Pancreas (tissue), 10 donors: Measurements from ENCODE around the gene SYNE3. TPM values are rescaled to one million over a fixed set of nuclear protein-coding genes. Genes with fewer than 3 reads are reported as not detected.

Experiments
- ATAC-seq, 4 donors: fragments of 200-7000 bp; cut with Tn5 transposase; one replicate each; pipeline versions ENCODE4 v1.8.0 to v1.9.1; 2020; ENCODE audit warnings: mild to moderate bottlenecking in 4 of 4, moderate library complexity in 4 of 4
- DNase-seq, 6 donors: peaks; one replicate each; pipeline ENCODE4 v3.0.0-alpha.2; 2020
- FAIRE-seq: peaks from 2 replicates; lab custom pipeline; 2012; peaks lifted over from hg19 to GRCh38; lab: Jason Lieb, UNC
- H3K27ac ChIP-seq, 4 donors: fragments of 200-600 bp; sonication (generic); 1 replicate in 3 of 4; 2 replicates in 1 of 4; pipeline versions ENCODE4 v1.5.0 to v1.8.0; 2020
- H3K27me3 ChIP-seq, 4 donors: fragments of 200-600 bp; one replicate each; pipeline ENCODE4 v1.8.0; 2021
- H3K36me3 ChIP-seq, 3 donors: fragments of 200-600 bp; sonication (generic) in 1 of 3; one replicate each; pipeline versions ENCODE4 v1.5.0 to v1.8.0; 2020 to 2021
- H3K4me1 ChIP-seq, 3 donors: fragments of 200-600 bp; one replicate each; pipeline ENCODE4 v1.8.0; 2021
- H3K4me3 ChIP-seq, 4 donors: fragments of 200-600 bp; sonication (generic) in 2 of 4; one replicate each; pipeline versions ENCODE4 v1.5.0 to v1.8.0; 2020 to 2021
- H3K9me3 ChIP-seq, 4 donors: fragments of 200-600 bp; one replicate each; pipeline ENCODE4 v1.8.0; 2021
- WGBS, 2 donors: extraction: QIAGEN DNeasy Blood & Tissue Kit; methylation state at CpG; one replicate each; pipeline ENCODE4 v1.1.7; 2013; 5-methylcytosine and 5-hydroxymethylcytosine counted together
- intact Hi-C, 3 donors: fragments of 100-400 bp; cut with DNase I; formaldehyde crosslinking; loops; one replicate each; pipeline versions ENCODE4 v1.11.1 to v1.14.2; 2022
- polyA plus RNA-seq, 2 donors: library from polyadenylated mRNA; stranded (reverse); fragments of 200-250 nt; gene quantifications; one replicate each; pipeline ENCODE4 v1.2.3, GENCODE V29; 2013
- total RNA-seq, 6 donors: library from RNA; stranded (reverse); fragmentation: NEBNext Ultra II Directional in 4 of 6; extraction: Animal tissue kit (Norgen Biotek cat#: 25700) in 4 of 6; gene quantifications; one replicate each; pipeline versions ENCODE4 v1.2.1 to v1.2.4, GENCODE V29; 2021 to 2023
- TF ChIP-seq, protein P1 (sequence below), 4 donors: fragments of 200-600 bp; sonication (generic) in 3 of 4; IDR thresholded peaks; one replicate each; pipeline versions ENCODE4 v1.5.0 to v1.8.0; 2021; ENCODE audit warnings: antibody characterized with exemption in 4 of 4
- donor health status: healthy with polysubstance abuse.
- donor health status: DM: no; HTN: no; CAD: no; lungs with moderate emphysema.
- donor health status: DM: no; HTN: no; CAD: no.
- donor health status: control.
- donor health status: control.
- donor health status: Bipolar disorder and iron deficiency.
- donor health status: DM: yes; HTN: yes; CAD: no.
- donor health status: DM: no; HTN: no; CAD: no.
- donor health status: DM: no; HTN: no; CAD: no.
- donor health status: DM: yes; HTN: yes; CAD: no.

SYNE3 gene
- total and polyA plus RNA-seq, 8 donors, result 0.54 to 4.5 (median 2.0) TPM

DNA sequence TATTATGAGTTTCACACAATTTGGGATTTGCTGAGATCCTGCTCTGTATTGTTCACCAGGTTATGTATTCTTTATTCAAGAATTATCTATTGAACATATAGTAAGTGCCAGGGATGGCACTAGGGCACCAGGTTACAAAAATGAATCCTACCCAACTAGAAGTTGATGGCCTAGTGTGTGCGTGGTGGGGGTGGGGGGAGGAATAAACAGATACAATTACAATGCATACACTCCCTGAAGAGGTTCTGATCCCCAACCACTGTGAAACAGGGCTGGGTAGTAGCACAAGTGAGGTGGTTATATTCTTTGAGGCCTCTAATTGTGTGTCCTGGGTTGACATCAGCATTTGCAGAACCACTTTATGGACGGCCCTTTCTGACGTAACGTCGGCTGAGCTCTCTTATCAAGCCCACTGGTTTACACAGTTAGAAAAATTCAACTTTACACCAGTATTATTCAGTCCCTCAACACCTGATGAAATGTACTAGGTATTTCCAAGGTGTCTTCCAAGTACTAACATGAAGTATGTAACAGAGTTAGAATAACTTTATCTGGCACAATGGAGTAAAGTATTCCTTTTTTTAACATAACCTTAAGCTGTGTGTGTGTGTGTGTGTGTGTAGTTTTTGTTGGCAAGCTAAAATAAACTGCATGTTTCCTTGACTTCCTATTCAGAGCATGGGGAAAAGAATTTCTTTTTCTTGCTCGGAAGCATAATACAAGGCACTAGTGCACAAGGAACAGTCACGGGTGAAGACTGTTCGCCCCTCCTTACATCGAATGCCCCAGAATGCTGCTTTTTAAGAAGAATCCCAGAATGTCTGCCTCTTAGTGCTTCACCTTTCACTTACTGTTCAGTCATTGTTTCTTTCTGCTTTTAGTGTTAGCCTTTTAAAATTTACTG is 10.3 kb upstream of the SYNE3 start:
- ATAC-seq (no peak), DNase-seq (no peak), FAIRE-seq (no peak)
- no peaks in the 10 kb centered on the region for H3K9me3 ChIP-seq
- H3K27me3 ChIP-seq, result no peaks in the 10 kb centered on the region
- TF ChIP-seq, protein P1, sequence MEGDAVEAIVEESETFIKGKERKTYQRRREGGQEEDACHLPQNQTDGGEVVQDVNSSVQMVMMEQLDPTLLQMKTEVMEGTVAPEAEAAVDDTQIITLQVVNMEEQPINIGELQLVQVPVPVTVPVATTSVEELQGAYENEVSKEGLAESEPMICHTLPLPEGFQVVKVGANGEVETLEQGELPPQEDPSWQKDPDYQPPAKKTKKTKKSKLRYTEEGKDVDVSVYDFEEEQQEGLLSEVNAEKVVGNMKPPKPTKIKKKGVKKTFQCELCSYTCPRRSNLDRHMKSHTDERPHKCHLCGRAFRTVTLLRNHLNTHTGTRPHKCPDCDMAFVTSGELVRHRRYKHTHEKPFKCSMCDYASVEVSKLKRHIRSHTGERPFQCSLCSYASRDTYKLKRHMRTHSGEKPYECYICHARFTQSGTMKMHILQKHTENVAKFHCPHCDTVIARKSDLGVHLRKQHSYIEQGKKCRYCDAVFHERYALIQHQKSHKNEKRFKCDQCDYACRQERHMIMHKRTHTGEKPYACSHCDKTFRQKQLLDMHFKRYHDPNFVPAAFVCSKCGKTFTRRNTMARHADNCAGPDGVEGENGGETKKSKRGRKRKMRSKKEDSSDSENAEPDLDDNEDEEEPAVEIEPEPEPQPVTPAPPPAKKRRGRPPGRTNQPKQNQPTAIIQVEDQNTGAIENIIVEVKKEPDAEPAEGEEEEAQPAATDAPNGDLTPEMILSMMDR (IDR thresholded peaks at IDR 0.05), result no peak
- WGBS, 2 donors, result 56 to 59% methylated on average over 9 of the region's 9 CpGs
- peaks cover 0 to 25% (median 16%) of the 10 kb centered on the region in 3 donors for H3K4me1 ChIP-seq
- H3K27ac ChIP-seq, result peak overlapping the region in 2 of 4 donors; percentile 2 to 3
- intact Hi-C loops, result loop anchor here in 1 of 3 donors (5.0 kb wide), 1 partner anchor 84 kb away; no protein-coding TSS in a partner anchor
- H3K36me3 ChIP-seq, result no peaks in the 10 kb centered on the region
- no peak overlapping the region for H3K4me3 ChIP-seq

DNA sequence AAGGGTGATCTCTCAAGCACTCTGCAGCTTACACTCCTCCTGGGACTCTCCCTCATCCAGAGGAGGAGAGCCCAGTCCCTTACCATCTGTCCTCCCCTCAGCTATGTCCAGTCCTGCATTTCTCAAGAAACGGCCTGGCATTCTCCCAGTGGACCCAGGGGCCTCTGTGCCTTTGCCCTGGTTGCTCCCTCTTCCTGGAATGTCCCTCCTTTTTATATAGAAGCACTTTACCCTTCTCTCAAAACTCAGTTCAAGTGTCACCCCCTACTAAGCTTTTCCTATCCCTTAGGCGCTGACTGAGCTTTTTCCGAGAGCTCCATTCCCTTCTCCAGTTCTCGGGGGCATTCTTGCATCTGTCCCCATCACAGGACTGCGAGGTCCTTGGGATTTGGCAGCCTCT is 9.5 kb upstream of the SYNE3 start:
- Histone ChIP-seq H3K27me3 (no peaks in the 10 kb centered on the region), H3K9me3 (no peaks in the 10 kb centered on the region), H3K4me1 (peaks cover 0 to 20% (median 13%) of the 10 kb centered on the region in 3 donors), H3K27ac (no peak overlapping the region), H3K36me3 (no peaks in the 10 kb centered on the region), H3K4me3 (no peak overlapping the region)
- intact Hi-C loops, result loop anchor here in 1 of 3 donors (5.0 kb wide), 1 partner anchor 84 kb away; no protein-coding TSS in a partner anchor
- WGBS, 2 donors, result 76 to 86% methylated on average over 5 of the region's 5 CpGs
- ATAC-seq (peak in 1 of 4 donors; percentile 3), FAIRE-seq (no peak), DNase-seq (no peak)
- TF ChIP-seq, protein P1 (IDR thresholded peaks at IDR 0.05), result no peak

DNA sequence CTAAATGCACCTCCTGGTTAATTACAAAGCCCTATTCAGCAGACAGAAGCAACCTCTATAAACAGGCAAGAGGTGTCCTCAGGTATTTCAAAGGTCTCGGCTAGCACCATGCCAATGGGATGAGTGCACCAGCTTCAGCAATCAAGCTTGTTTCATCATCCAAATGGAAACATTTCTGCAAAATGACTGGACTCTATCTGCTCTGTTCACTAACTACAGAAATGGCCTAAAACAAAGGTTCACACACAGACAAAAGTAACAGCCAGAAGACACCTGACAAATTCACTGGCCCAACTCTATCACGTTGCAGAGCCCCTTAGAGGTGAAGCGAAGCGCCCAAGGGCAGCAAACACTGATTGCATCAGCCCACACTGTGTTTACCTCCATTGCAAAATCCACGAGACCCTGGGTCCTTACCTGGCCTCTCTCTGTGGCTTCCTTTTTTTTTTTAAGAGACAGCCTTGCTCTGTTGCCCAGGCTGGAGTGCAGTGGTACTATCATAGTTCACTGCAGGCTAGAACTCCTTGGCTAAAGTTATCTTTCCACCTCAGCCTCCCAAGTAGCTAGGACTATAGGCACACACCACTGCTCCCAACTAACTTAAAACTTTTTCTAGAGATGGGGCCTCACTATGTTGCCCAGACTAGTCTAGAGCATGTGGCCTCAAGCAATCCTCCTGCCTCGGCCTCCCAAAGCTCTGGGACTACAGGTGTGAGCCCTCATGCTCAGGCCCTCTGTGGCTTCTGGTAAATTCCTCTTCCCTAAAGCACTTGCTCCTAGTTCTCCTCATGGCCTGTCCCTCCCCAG is 8.5 kb upstream of the SYNE3 start:
- intact Hi-C loops, result loop anchor here in 2 of 3 donors (5.0 kb wide), 2 partner anchors 78 to 83 kb away; no protein-coding TSS in a partner anchor
- Histone ChIP-seq H3K27me3 (no peaks in the 10 kb centered on the region), H3K4me1 (peaks cover 0 to 16% (median 13%) of the 10 kb centered on the region in 3 donors), H3K4me3 (no peak overlapping the region), H3K36me3 (no peaks in the 10 kb centered on the region), H3K9me3 (no peaks in the 10 kb centered on the region), H3K27ac (no peak overlapping the region)
- TF ChIP-seq, protein P1 (IDR thresholded peaks at IDR 0.05), result no peak
- no peak for FAIRE-seq
- WGBS, 2 donors, result 65% methylated on average over 6 of the region's 6 CpGs
- ATAC-seq, result no peak
- DNase-seq, result no peak

DNA sequence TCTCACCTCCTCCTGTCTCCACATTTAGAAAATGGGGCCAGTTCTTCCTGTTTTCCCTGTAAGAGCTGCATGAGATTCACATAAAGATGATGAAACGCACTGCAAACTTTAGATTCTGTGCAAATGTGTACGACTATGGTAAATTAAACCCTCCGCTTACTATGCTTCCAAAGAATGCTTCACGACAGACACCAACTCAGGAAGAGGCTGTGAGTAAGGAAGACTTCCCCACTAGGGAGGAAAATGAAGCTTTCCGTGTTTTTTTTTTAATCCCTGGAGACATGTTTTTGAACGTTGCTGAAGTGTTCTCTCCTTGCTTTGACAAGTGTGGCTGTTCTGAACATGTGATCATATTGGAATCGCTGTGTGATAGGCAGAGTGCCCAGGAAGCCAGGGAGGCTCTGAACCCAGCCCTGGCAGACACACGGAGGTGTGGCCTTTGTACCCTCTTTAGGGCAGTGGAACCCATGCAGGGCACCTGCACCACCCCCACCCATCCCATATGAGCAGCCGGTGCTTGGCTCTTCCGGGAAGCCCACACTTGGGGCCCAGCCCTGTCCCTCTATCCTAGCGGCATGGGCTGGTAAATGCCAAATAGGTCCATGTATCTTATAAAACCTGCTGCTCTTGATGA is 7.5 kb upstream of the SYNE3 start:
- Histone ChIP-seq H3K36me3 (no peaks in the 10 kb centered on the region), H3K4me1 (peaks cover 0 to 16% (median 13%) of the 10 kb centered on the region in 3 donors), H3K27me3 (no peaks in the 10 kb centered on the region), H3K27ac (peak overlapping the region in 2 of 4 donors; percentile 28 to 34), H3K4me3 (peak overlapping the region in 1 of 4 donors; percentile 5), H3K9me3 (no peaks in the 10 kb centered on the region)
- FAIRE-seq, result no peak
- TF ChIP-seq, protein P1 (IDR thresholded peaks at IDR 0.05), result no peak
- intact Hi-C loops, result loop anchor here in 1 of 3 donors (5.0 kb wide), 1 partner anchor 77 kb away; no protein-coding TSS in a partner anchor
- DNase-seq, result peak in 2 of 6 donors; percentile 37 to 46
- WGBS, 2 donors, result 16 to 24% methylated on average over 11 of the region's 11 CpGs
- peak; percentile 51 to 80 (median 75) for ATAC-seq
